DOHH2 (cell line): ENCODE measurements around the gene ADAM19.

ENCODE experiments used
- H3F3A ChIP-seq: fragments of 200-600 bp; sonication (generic), shearing (Covaris generic); 2 replicates; pipeline ENCODE4 v1.6.0; 2016; ENCODE audit warnings: antibody characterized with exemption, mild to moderate bottlenecking; ENCODE audit not compliant: control insufficient read depth, insufficient read depth
- H3K27ac ChIP-seq: fragments of 200-600 bp; sonication (generic); 2 replicates; pipeline ENCODE4 v1.5.1; 2014; ENCODE audit warnings: low read depth, mild to moderate bottlenecking, low read length, moderate library complexity
- H3K27me3 ChIP-seq: fragments of 200-600 bp; sonication (generic); 2 replicates; pipeline ENCODE4 v1.6.1; 2014; ENCODE audit warnings: mild to moderate bottlenecking, low read length, mixed read lengths; ENCODE audit not compliant: control insufficient read depth
- H3K36me3 ChIP-seq: fragments of 200-600 bp; sonication (generic); 2 replicates; pipeline ENCODE4 v1.6.1; 2014; ENCODE audit warnings: mild to moderate bottlenecking, low read length, moderate library complexity, mixed read lengths; ENCODE audit not compliant: control insufficient read depth
- H3K4me1 ChIP-seq: fragments of 200-600 bp; sonication (generic); 2 replicates; pipeline ENCODE4 v1.6.1; 2014; ENCODE audit warnings: mild to moderate bottlenecking, low read length, mixed read lengths; ENCODE audit not compliant: control insufficient read depth
- H3K4me2 ChIP-seq: fragments of 200-600 bp; sonication (generic); 2 replicates; pipeline ENCODE4 v1.6.0; 2014; ENCODE audit warnings: mild to moderate bottlenecking, low read length, moderate library complexity
- H3K4me3 ChIP-seq: fragments of 200-600 bp; sonication (generic); 2 replicates; pipeline ENCODE4 v1.5.1; 2014; ENCODE audit warnings: mild to moderate bottlenecking, low read length, mixed read lengths
- H3K79me2 ChIP-seq: fragments of 200-600 bp; sonication (generic); 2 replicates; pipeline ENCODE4 v1.6.1; 2014; ENCODE audit warnings: mild to moderate bottlenecking, low read length, mixed read lengths; ENCODE audit not compliant: control insufficient read depth
- H3K9me2 ChIP-seq: fragments of 200-600 bp; sonication (generic); replicated peaks from 2 replicates; pipeline ENCODE4 v1.6.1; 2014; ENCODE audit warnings: mild to moderate bottlenecking, low read length, mixed read lengths; ENCODE audit not compliant: control insufficient read depth
- H3K9me3 ChIP-seq: fragments of 200-600 bp; sonication (generic); 2 replicates; pipeline ENCODE4 v1.6.1; 2014; ENCODE audit warnings: antibody characterized with exemption, low read length, mixed read lengths; ENCODE audit not compliant: control insufficient read depth, insufficient read depth
- H4K20me1 ChIP-seq: fragments of 200-600 bp; sonication (generic); 2 replicates; pipeline ENCODE4 v1.6.0; 2014; ENCODE audit warnings: low read depth, mild to moderate bottlenecking, antibody characterized with exemption, low read length, moderate library complexity; ENCODE audit not compliant: control insufficient read depth, insufficient read depth
- CTCF ChIP-seq: fragments of 200-600 bp; sonication (generic); IDR thresholded peaks from one replicate; pipeline ENCODE4 v1.5.1; 2014; ENCODE audit warnings: antibody characterized with exemption, mild to moderate bottlenecking, low read depth, low read length; ENCODE audit not compliant: poor library complexity, severe bottlenecking
- EZH2phosphoT487 ChIP-seq: fragments of 200-600 bp; sonication (generic); IDR thresholded peaks from 2 replicates; pipeline ENCODE4 v1.6.1; 2017; ENCODE audit warnings: borderline replicate concordance, mild to moderate bottlenecking, antibody characterized with exemption, low read length, moderate library complexity, mixed read lengths

ADAM19 gene

GRCh38 chr5:157454273-157454672 lies 121.3 kb downstream of the ADAM19 start:
- Histone ChIP-seq H3K27ac (no peak overlapping the region), H3K4me3 (no peak overlapping the region), H3F3A (peaks cover 11% of the 10 kb centered on the region; the same call in 1 of the 2 replicates), H3K79me2 (no peaks in the 10 kb centered on the region), H3K36me3 (no peaks in the 10 kb centered on the region), H3K27me3 (no peaks in the 10 kb centered on the region), H3K4me1 (peaks cover 23% of the 10 kb centered on the region), H4K20me1 (no peaks in the 10 kb centered on the region), H3K9me2 (no peaks in the 10 kb centered on the region), H3K9me3 (no peaks in the 10 kb centered on the region), H3K4me2 (no peak overlapping the region)
- TF ChIP-seq EZH2phosphoT487 (no peak), CTCF (no peak)

GRCh38 chr5:157451806-157452205 lies 123.8 kb downstream of the ADAM19 start:
- H3K9me2 ChIP-seq: no peaks in the 10 kb centered on the region
- no peaks in the 10 kb centered on the region for H3K36me3 ChIP-seq
- no peaks in the 10 kb centered on the region for H4K20me1 ChIP-seq
- H3K4me3 ChIP-seq: no peak overlapping the region
- H3K4me2 ChIP-seq: no peak overlapping the region
- H3K4me1 ChIP-seq: no peaks in the 10 kb centered on the region
- TF ChIP-seq CTCF: no peak
- no peak for TF ChIP-seq EZH2phosphoT487
- H3F3A ChIP-seq: no peaks in the 10 kb centered on the region
- H3K79me2 ChIP-seq: no peaks in the 10 kb centered on the region
- H3K27me3 ChIP-seq: no peaks in the 10 kb centered on the region
- no peak overlapping the region for H3K27ac ChIP-seq
- no peaks in the 10 kb centered on the region for H3K9me3 ChIP-seq

- Histone ChIP-seq H3K4me2 (no peak overlapping the region), H3K9me2 (no peaks in the 10 kb centered on the region), H3K36me3 (no peaks in the 10 kb centered on the region), H4K20me1 (no peaks in the 10 kb centered on the region), H3K27me3 (no peaks in the 10 kb centered on the region), H3K4me1 (no peaks in the 10 kb centered on the region), H3K27ac (no peak overlapping the region), H3F3A (no peaks in the 10 kb centered on the region), H3K9me3 (no peaks in the 10 kb centered on the region), H3K79me2 (no peaks in the 10 kb centered on the region), H3K4me3 (no peak overlapping the region)
- TF ChIP-seq CTCF (no peak), EZH2phosphoT487 (no peak)
Observed at GRCh38 chr5:157450024-157450423, 125.6 kb downstream of the ADAM19 start.
